Measurements from ENCODE around the gene FAH. TPM values are rescaled to one million over a fixed set of nuclear protein-coding genes. Genes with fewer than 3 reads are reported as not detected.

The FAH gene
- total RNA-seq, 1 donor from 2014 or later = 25.6 TPM

GRCh38 chr15:80163897-80164296 is 11.1 kb downstream of the FAH start:
- Histone ChIP-seq H3K36me3 (peaks cover 21% of the 10 kb centered on the region), H3K9me3 (no peaks in the 10 kb centered on the region), H3K4me1 (peaks cover 22% of the 10 kb centered on the region), H3K27ac (no peak overlapping the region), H3K27me3 (ENCODE audit: low read depth) (no peaks in the 10 kb centered on the region), H3K4me3 (no peak overlapping the region)
- DNase-seq (no peak), ATAC-seq (no peak)
- intact Hi-C loops (cut with DNase I) = no loop called here
- TF ChIP-seq, protein P1, sequence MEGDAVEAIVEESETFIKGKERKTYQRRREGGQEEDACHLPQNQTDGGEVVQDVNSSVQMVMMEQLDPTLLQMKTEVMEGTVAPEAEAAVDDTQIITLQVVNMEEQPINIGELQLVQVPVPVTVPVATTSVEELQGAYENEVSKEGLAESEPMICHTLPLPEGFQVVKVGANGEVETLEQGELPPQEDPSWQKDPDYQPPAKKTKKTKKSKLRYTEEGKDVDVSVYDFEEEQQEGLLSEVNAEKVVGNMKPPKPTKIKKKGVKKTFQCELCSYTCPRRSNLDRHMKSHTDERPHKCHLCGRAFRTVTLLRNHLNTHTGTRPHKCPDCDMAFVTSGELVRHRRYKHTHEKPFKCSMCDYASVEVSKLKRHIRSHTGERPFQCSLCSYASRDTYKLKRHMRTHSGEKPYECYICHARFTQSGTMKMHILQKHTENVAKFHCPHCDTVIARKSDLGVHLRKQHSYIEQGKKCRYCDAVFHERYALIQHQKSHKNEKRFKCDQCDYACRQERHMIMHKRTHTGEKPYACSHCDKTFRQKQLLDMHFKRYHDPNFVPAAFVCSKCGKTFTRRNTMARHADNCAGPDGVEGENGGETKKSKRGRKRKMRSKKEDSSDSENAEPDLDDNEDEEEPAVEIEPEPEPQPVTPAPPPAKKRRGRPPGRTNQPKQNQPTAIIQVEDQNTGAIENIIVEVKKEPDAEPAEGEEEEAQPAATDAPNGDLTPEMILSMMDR (IDR thresholded peaks at IDR 0.05) = no peak

GRCh38 chr15:80167936-80168335 is 15.1 kb downstream of the FAH start:
- peaks cover 12% of the 10 kb centered on the region for H3K36me3 ChIP-seq
- ATAC-seq (no peak), DNase-seq (no peak)
- no peaks in the 10 kb centered on the region for H3K9me3 ChIP-seq
- no peaks in the 10 kb centered on the region for H3K27me3 ChIP-seq (ENCODE audit: low read depth)
- no peak overlapping the region for H3K27ac ChIP-seq
- H3K4me1 ChIP-seq = no peaks in the 10 kb centered on the region
- intact Hi-C loops (cut with DNase I) = no loop called here
- TF ChIP-seq, protein P1 (IDR thresholded peaks at IDR 0.05) = no peak
- no peak overlapping the region for H3K4me3 ChIP-seq

DNA sequence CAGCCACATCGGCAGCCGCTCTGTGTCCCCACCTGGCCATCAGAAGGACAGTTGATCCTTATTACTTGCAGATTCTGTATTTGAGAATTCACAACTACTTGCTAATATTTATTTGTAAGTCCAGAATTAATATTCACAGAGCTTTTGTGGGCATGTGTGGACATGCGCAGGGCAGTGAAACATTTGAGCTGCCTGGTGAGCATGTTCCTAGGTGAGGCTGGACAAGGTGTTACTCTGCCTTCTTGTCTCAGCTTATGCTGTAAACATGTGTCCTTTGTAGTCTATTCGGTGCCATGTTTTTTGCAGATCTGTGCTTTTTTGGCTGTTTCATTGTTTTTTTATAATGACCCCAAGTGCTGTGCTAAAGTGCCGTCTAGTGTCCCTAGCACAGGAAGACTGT is 15.6 kb downstream of the FAH start:
- DNase-seq (no peak), ATAC-seq (no peak)
- H3K27ac ChIP-seq = no peak overlapping the region
- intact Hi-C loops (cut with DNase I) = no loop called here
- H3K27me3 ChIP-seq (ENCODE audit: low read depth) = no peaks in the 10 kb centered on the region
- peaks cover 12% of the 10 kb centered on the region for H3K36me3 ChIP-seq
- H3K4me3 ChIP-seq = no peak overlapping the region
- TF ChIP-seq, protein P1 (IDR thresholded peaks at IDR 0.05) = no peak
- no peaks in the 10 kb centered on the region for H3K4me1 ChIP-seq
- no peaks in the 10 kb centered on the region for H3K9me3 ChIP-seq

GRCh38 chr15:80169768-80170357 is 17.1 kb downstream of the FAH start:
- ATAC-seq (no peak), DNase-seq (no peak)
- no peaks in the 10 kb centered on the region for H3K9me3 ChIP-seq
- TF ChIP-seq, protein P1 (IDR thresholded peaks at IDR 0.05) = no peak
- no peaks in the 10 kb centered on the region for H3K27me3 ChIP-seq (ENCODE audit: low read depth)
- intact Hi-C loops (cut with DNase I) = no loop called here
- no peak overlapping the region for H3K4me3 ChIP-seq
- no peak overlapping the region for H3K27ac ChIP-seq
- peaks cover 13% of the 10 kb centered on the region for H3K36me3 ChIP-seq
- no peaks in the 10 kb centered on the region for H3K4me1 ChIP-seq

- intact Hi-C loops (cut with DNase I) = no loop called here
Measured at GRCh38 chr15:80170596-80170995, 17.8 kb downstream of the FAH start.

More at GRCh38 chr15:80170596-80170995, 17.8 kb downstream of the FAH start:
- Histone ChIP-seq H3K4me1 (no peaks in the 10 kb centered on the region), H3K27ac (no peak overlapping the region), H3K4me3 (no peak overlapping the region), H3K27me3 (ENCODE audit: low read depth) (no peaks in the 10 kb centered on the region), H3K36me3 (peaks cover 13% of the 10 kb centered on the region), H3K9me3 (no peaks in the 10 kb centered on the region)
- no peak for DNase-seq
- ATAC-seq = no peak
- TF ChIP-seq, protein P1 (IDR thresholded peaks at IDR 0.05) = no peak

All from lower lobe of right lung (tissue), 2 donors.